Glomerular visceral epithelial cell (primary cell): ENCODE results near the gene UNC119.

ENCODE experiments used
- DNase-seq: peaks from one replicate; pipeline ENCODE4 v3.0.0-alpha.2; 2016; ENCODE audit errors: extremely low spot score

The UNC119 gene

GRCh38 chr17:28498652-28499363 lies 53.6 kb downstream of the UNC119 start:
- DNase-seq, result no peak

- DNase-seq, result no peak
Observed at GRCh38 chr17:28497931-28498330, 54.5 kb downstream of the UNC119 start.
